ENCODE results near the gene SMARCA4.
A peak's percentile ranks its signal among the peaks of the same experiment; 100 is the strongest.

SMARCA4 gene

DNA sequence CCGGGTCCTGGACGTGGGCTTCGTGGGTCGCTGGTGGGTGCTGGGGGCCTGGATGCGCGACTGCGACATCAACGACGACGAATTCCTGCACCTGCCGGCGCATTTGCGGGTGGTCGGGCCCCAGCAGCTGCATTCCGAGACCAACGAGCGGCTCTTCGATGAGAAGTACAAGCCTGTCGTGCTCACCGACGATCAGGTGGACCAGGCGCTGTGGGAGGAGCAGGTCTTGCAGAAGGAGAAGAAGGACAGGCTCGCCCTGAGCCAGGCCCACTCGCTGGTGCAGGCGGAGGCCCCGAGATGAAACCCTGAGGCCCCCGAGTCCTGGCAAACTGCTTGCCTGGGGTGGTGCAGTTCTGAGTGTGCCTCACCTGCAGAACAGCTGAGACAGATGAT, 31.4 kb upstream of the SMARCA4 start (continued):
- TF ChIP-seq, protein P1, sequence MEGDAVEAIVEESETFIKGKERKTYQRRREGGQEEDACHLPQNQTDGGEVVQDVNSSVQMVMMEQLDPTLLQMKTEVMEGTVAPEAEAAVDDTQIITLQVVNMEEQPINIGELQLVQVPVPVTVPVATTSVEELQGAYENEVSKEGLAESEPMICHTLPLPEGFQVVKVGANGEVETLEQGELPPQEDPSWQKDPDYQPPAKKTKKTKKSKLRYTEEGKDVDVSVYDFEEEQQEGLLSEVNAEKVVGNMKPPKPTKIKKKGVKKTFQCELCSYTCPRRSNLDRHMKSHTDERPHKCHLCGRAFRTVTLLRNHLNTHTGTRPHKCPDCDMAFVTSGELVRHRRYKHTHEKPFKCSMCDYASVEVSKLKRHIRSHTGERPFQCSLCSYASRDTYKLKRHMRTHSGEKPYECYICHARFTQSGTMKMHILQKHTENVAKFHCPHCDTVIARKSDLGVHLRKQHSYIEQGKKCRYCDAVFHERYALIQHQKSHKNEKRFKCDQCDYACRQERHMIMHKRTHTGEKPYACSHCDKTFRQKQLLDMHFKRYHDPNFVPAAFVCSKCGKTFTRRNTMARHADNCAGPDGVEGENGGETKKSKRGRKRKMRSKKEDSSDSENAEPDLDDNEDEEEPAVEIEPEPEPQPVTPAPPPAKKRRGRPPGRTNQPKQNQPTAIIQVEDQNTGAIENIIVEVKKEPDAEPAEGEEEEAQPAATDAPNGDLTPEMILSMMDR (tag by site-specific recombination; IDR thresholded peaks at IDR 0.05): no peak

- Histone ChIP-seq H3K4me3 (ENCODE audit: low read depth, low read length) (no peak overlapping the region), H3K4me1 (ENCODE audit: control insufficient read depth, insufficient read depth, low read length) (no peaks in the 10 kb centered on the region; the same call in 1 of the 2 replicates), H3K9me3 (ENCODE audit: control insufficient read depth, insufficient read depth, low read depth, low read length) (no peaks in the 10 kb centered on the region), H3K36me3 (ENCODE audit: control insufficient read depth in 2 of 2, insufficient read depth in 1 of 2, low read length in 2 of 2) (peaks cover 9 to 21% of the 10 kb centered on the region in 2 experiments), H3K27ac (ENCODE audit: extremely low read depth, low read depth, low read length) (no peak overlapping the region)
- TF ChIP-seq, protein P2, sequence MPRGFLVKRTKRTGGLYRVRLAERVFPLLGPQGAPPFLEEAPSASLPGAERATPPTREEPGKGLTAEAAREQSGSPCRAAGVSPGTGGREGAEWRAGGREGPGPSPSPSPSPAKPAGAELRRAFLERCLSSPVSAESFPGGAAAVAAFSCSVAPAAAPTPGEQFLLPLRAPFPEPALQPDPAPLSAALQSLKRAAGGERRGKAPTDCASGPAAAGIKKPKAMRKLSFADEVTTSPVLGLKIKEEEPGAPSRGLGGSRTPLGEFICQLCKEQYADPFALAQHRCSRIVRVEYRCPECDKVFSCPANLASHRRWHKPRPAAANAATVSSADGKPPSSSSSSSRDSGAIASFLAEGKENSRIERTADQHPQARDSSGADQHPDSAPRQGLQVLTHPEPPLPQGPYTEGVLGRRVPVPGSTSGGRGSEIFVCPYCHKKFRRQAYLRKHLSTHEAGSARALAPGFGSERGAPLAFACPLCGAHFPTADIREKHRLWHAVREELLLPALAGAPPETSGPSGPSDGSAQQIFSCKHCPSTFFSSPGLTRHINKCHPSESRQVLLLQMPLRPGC (tag by site-specific recombination; IDR thresholded peaks at IDR 0.05): no peak
- TF ChIP-seq, protein P3, sequence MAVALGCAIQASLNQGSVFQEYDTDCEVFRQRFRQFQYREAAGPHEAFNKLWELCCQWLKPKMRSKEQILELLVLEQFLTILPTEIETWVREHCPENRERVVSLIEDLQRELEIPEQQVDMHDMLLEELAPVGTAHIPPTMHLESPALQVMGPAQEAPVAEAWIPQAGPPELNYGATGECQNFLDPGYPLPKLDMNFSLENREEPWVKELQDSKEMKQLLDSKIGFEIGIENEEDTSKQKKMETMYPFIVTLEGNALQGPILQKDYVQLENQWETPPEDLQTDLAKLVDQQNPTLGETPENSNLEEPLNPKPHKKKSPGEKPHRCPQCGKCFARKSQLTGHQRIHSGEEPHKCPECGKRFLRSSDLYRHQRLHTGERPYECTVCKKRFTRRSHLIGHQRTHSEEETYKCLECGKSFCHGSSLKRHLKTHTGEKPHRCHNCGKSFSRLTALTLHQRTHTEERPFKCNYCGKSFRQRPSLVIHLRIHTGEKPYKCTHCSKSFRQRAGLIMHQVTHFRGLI (tag by site-specific recombination; IDR thresholded peaks at IDR 0.05): peak; percentile 34; the same call in 1 of the 2 replicates
- TF ChIP-seq ZBTB17 (tag by site-specific recombination; IDR thresholded peaks at IDR 0.05) (0 out of 2 replicates have a peak, but pooled peaks have one; percentile 27), GLIS1 (tag by site-specific recombination; IDR thresholded peaks at IDR 0.05) (0 out of 2 replicates have a peak, but pooled peaks have one; percentile 16)
- ChIA-PET POLR2A (interaction anchor here (1.0 to 1.4 kb wide), 3 partner anchors 8 to 154 kb away, joined by 3 to 5 read pairs (median 3); partner anchors contain the start of gene LDLR), CTCF (interaction anchor here (0.6 to 3.5 kb wide), 18 partner anchors 9 to 693 kb away, joined by 3 to 22 read pairs (median 4); partner anchors contain the start of gene SMARCA4)
Observed at GRCh38 chr19:10935371-10936059, 25.3 kb upstream of the SMARCA4 start.

- Histone ChIP-seq H3K4me3 (ENCODE audit: low read depth, low read length) (no peak overlapping the region), H3K27ac (ENCODE audit: extremely low read depth, low read depth, low read length) (no peak overlapping the region), H3K4me1 (ENCODE audit: control insufficient read depth, insufficient read depth, low read length) (no peaks in the 10 kb centered on the region; the same call in 1 of the 2 replicates), H3K36me3 (ENCODE audit: control insufficient read depth in 2 of 2, insufficient read depth in 1 of 2, low read length in 2 of 2) (peaks cover 1 to 15% of the 10 kb centered on the region in 2 experiments; a peak in 2 of 3 replicates), H3K9me3 (ENCODE audit: control insufficient read depth, insufficient read depth, low read depth, low read length) (no peaks in the 10 kb centered on the region)
- ChIA-PET CTCF (interaction anchor here (0.6 to 3.5 kb wide), 38 partner anchors 9 to 241 kb away, joined by 3 to 22 read pairs (median 4); partner anchors contain the start of gene SMARCA4), POLR2A (interaction anchor here (0.7 to 1.4 kb wide), 4 partner anchors 99 to 202 kb away, joined by 3 to 5 read pairs (median 4); partner anchors contain the start of gene LDLR)
- TF ChIP-seq KLF8 (tag by site-specific recombination; IDR thresholded peaks at IDR 0.05) (peak; percentile 36; the same call in 1 of the 2 replicates), ZNF391 (tag by site-specific recombination; IDR thresholded peaks at IDR 0.05; ENCODE audit: borderline replicate concordance, low read depth) (peak; percentile 41; the same call in 1 of the 2 replicates), ZNF394 (tag by site-specific recombination; IDR thresholded peaks at IDR 0.05; ENCODE audit: borderline replicate concordance) (peak; percentile 30; the same call in 1 of the 2 replicates), ZNF600 (tag by site-specific recombination; IDR thresholded peaks at IDR 0.05) (peak; percentile 90), ZNF24 (tag by site-specific recombination; IDR thresholded peaks at IDR 0.05) (peak; percentile 38; the same call in 1 of the 2 replicates), ZNF654 (tag by site-specific recombination; IDR thresholded peaks at IDR 0.05; ENCODE audit: low read depth) (peak; percentile 98), SP7 (tag by site-specific recombination; IDR thresholded peaks at IDR 0.05) (peak; percentile 64), ZNF335 (tag by site-specific recombination; conservative IDR thresholded peaks at IDR 0.05) (peak; percentile 24; the same call in 1 of the 2 replicates)
- TF ChIP-seq, protein P4, sequence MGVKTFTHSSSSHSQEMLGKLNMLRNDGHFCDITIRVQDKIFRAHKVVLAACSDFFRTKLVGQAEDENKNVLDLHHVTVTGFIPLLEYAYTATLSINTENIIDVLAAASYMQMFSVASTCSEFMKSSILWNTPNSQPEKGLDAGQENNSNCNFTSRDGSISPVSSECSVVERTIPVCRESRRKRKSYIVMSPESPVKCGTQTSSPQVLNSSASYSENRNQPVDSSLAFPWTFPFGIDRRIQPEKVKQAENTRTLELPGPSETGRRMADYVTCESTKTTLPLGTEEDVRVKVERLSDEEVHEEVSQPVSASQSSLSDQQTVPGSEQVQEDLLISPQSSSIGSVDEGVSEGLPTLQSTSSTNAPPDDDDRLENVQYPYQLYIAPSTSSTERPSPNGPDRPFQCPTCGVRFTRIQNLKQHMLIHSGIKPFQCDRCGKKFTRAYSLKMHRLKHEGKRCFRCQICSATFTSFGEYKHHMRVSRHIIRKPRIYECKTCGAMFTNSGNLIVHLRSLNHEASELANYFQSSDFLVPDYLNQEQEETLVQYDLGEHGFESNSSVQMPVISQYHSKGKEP (tag by site-specific recombination; IDR thresholded peaks at IDR 0.05): no peak
- TF ChIP-seq, protein P1 (tag by site-specific recombination; IDR thresholded peaks at IDR 0.05): peak; percentile 94
- TF ChIP-seq, protein P5, sequence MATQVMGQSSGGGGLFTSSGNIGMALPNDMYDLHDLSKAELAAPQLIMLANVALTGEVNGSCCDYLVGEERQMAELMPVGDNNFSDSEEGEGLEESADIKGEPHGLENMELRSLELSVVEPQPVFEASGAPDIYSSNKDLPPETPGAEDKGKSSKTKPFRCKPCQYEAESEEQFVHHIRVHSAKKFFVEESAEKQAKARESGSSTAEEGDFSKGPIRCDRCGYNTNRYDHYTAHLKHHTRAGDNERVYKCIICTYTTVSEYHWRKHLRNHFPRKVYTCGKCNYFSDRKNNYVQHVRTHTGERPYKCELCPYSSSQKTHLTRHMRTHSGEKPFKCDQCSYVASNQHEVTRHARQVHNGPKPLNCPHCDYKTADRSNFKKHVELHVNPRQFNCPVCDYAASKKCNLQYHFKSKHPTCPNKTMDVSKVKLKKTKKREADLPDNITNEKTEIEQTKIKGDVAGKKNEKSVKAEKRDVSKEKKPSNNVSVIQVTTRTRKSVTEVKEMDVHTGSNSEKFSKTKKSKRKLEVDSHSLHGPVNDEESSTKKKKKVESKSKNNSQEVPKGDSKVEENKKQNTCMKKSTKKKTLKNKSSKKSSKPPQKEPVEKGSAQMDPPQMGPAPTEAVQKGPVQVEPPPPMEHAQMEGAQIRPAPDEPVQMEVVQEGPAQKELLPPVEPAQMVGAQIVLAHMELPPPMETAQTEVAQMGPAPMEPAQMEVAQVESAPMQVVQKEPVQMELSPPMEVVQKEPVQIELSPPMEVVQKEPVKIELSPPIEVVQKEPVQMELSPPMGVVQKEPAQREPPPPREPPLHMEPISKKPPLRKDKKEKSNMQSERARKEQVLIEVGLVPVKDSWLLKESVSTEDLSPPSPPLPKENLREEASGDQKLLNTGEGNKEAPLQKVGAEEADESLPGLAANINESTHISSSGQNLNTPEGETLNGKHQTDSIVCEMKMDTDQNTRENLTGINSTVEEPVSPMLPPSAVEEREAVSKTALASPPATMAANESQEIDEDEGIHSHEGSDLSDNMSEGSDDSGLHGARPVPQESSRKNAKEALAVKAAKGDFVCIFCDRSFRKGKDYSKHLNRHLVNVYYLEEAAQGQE (tag by site-specific recombination; IDR thresholded peaks at IDR 0.05): no peak
Observed at GRCh38 chr19:10936661-10937084, 24.2 kb upstream of the SMARCA4 start.

Measured in HEK293 (cell line).